Stimulated activated CD4-positive, alpha-beta T cell treated with anti-CD3 and anti-CD28 coated beads, TNF-alpha, amount 100 ng/mL, for 4 hours (primary cell): ENCODE measurements around the gene LRP6.
A peak's percentile ranks its signal among the peaks of the same experiment; 100 is the strongest.

Experiments used
- DNase-seq, 3 experiments: peaks; one replicate each; pipeline ENCODE4 v3.0.0-alpha.2; 2020; ENCODE audit warnings: low read depth in 3 of 3

The LRP6 gene

GRCh38 chr12:12072064-12072760 lies 194.6 kb downstream of the LRP6 start:
- DNase-seq, result peak; percentile 8 to 13 (median 12)

GRCh38 chr12:12070674-12071656 lies 195.9 kb downstream of the LRP6 start, which contains the start of gene BCL2L14:
BCL2L14 (plus strand) TSS chr12:12070939; CDS start chr12:12079306, 8,367 bp downstream.
- DNase-seq, result no peak

GRCh38 chr12:12069821-12070548 lies 196.9 kb downstream of the LRP6 start:
- DNase-seq, result no peak

DNA sequence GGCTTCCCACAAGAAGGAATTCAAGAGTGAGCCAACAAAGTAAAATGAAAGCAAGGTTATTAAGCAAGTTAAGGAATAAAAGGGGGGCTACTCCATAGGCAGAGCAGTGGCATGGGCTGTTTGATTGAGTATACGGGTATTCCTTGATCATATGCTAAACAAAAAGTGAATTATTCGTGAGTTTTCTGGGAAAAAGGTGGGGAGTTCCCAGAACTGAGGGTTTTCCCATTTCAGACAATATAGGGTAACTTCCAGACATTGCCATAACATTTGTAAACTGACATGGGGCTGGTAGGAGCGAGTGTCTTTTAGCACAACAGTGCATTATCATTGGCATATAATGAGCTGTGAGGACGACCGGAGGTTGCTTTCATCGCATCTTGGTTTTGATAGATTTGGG lies 198.1 kb downstream of the LRP6 start:
- DNase-seq, result no peak
